Breast epithelium (tissue), 4 donors: ENCODE results near the gene STIM1. TPM values are rescaled to one million over a fixed set of nuclear protein-coding genes. Genes with fewer than 3 reads are reported as not detected.
A peak's percentile ranks its signal among the peaks of the same experiment; 100 is the strongest.
"Not testable (repeated sequence)": the region's sequence is repeated elsewhere in the genome, so short reads cannot be mapped to it uniquely, and the experiment has no call there.

ENCODE experiments used
- DNase-seq, 2 donors: peaks; one replicate each; pipeline ENCODE4 v3.0.0-alpha.2; 2019; ENCODE audit warnings: low spot score in 2 of 2
- H3K27ac ChIP-seq, 2 donors: fragments of 200-600 bp; sonication (generic) in 1 of 2; one replicate each; pipeline ENCODE4 v1.5.1; 2016 to 2019; ENCODE audit warnings: mild to moderate bottlenecking in 1 of 2
- H3K27me3 ChIP-seq, 2 donors: fragments of 200-600 bp; sonication (generic) in 1 of 2; one replicate each; pipeline versions ENCODE4 v1.5.1 to v1.6.0; 2017 to 2019; ENCODE audit warnings: control low read depth in 1 of 2, mild to moderate bottlenecking in 1 of 2
- H3K36me3 ChIP-seq: fragments of 200-600 bp; one replicate; pipeline ENCODE4 v1.5.1; 2019
- H3K4me1 ChIP-seq, 2 donors: fragments of 200-600 bp; sonication (generic); one replicate each; pipeline ENCODE4 v1.5.1; 2016 to 2019; ENCODE audit warnings: control low read depth in 1 of 2
- H3K4me3 ChIP-seq, 3 donors: fragments of 200-600 bp; sonication (generic); 1 replicate in 2 of 3; 2 replicates in 1 of 3; pipeline ENCODE4 v1.5.1; 2016 to 2019; ENCODE audit warnings: mild to moderate bottlenecking in 3 of 3, moderate library complexity in 2 of 3
- H3K9me3 ChIP-seq, 2 donors: fragments of 200-600 bp; sonication (generic) in 1 of 2; one replicate each; pipeline ENCODE4 v1.5.1; 2016 to 2019; ENCODE audit warnings: control low read depth in 1 of 2
- POLR2A ChIP-seq: fragments of 450-650 bp; IDR thresholded peaks from one replicate; pipeline ENCODE4 v1.6.1; 2016; ENCODE audit warnings: antibody characterized with exemption, mild to moderate bottlenecking, moderate library complexity
- POLR2AphosphoS5 ChIP-seq, 3 donors: sonication (generic); formaldehyde crosslinking; IDR thresholded peaks; one replicate each; pipeline ENCODE4 v1.6.1; 2017; ENCODE audit warnings: antibody characterized with exemption in 3 of 3
- intact Hi-C: fragments of 100-400 bp; cut with DNase I; formaldehyde crosslinking; loops from one replicate; pipeline ENCODE4 v1.15.1; 2023; ENCODE audit warnings: low total_unique reads
- total RNA-seq, 3 donors: library from RNA; depleted of rRNA; stranded (reverse); fragments of >200 nt; gene quantifications; one replicate each; pipeline ENCODE4 v1.1.0, GENCODE V29; 2016
- TF ChIP-seq, protein P1 (sequence below), 3 donors: fragments of 450-650 bp; IDR thresholded peaks; one replicate each; pipeline ENCODE4 v1.5.1; 2016 to 2017; ENCODE audit warnings: antibody characterized with exemption in 3 of 3, mild to moderate bottlenecking in 3 of 3, moderate library complexity in 3 of 3

Gene STIM1
- total RNA-seq, 3 donors from 2014 or later = 44.2 to 68.2 (median 47.9) TPM

DNA sequence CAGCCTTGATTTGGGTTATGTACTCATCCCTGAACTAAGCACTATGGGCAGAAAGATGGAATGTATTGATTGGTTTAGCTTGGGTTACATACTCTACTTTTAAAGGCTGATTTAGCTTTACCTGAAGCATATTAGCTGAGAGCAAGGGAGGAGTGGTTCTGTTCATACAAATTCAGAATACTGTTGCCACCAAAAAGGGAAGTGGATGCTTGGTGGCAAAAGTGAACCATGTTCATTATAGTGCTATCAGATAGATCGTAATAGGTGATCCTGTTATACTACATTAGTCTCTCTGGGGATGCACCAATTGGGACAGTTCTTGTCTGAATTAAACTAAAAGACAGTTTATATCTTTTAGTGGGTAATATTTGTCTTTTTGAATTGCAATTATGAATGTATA, 194.7 kb downstream of the STIM1 start:
- TF ChIP-seq POLR2A = no peak
- no peak for TF ChIP-seq POLR2AphosphoS5 (IDR thresholded peaks at IDR 0.05)
- TF ChIP-seq, protein P1, sequence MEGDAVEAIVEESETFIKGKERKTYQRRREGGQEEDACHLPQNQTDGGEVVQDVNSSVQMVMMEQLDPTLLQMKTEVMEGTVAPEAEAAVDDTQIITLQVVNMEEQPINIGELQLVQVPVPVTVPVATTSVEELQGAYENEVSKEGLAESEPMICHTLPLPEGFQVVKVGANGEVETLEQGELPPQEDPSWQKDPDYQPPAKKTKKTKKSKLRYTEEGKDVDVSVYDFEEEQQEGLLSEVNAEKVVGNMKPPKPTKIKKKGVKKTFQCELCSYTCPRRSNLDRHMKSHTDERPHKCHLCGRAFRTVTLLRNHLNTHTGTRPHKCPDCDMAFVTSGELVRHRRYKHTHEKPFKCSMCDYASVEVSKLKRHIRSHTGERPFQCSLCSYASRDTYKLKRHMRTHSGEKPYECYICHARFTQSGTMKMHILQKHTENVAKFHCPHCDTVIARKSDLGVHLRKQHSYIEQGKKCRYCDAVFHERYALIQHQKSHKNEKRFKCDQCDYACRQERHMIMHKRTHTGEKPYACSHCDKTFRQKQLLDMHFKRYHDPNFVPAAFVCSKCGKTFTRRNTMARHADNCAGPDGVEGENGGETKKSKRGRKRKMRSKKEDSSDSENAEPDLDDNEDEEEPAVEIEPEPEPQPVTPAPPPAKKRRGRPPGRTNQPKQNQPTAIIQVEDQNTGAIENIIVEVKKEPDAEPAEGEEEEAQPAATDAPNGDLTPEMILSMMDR (IDR thresholded peaks at IDR 0.05) = no peak
- peaks cover 0 to 3% of the 10 kb centered on the region in 2 donors for H3K4me1 ChIP-seq
- no peaks in the 10 kb centered on the region for H3K36me3 ChIP-seq
- no peaks in the 10 kb centered on the region for H3K9me3 ChIP-seq
- H3K27ac ChIP-seq = no peak overlapping the region
- H3K27me3 ChIP-seq = no peaks in the 10 kb centered on the region
- intact Hi-C loops = no loop called here
- H3K4me3 ChIP-seq = no peak overlapping the region
- no peak for DNase-seq

GRCh38 chr11:4053200-4053599, 197.7 kb downstream of the STIM1 start:
- DNase-seq, intact Hi-C loops, H3K4me1 ChIP-seq, H3K27ac ChIP-seq, H3K36me3 ChIP-seq, H3K27me3 ChIP-seq, H3K4me3 ChIP-seq, H3K9me3 ChIP-seq: not testable (repeated sequence)

DNA sequence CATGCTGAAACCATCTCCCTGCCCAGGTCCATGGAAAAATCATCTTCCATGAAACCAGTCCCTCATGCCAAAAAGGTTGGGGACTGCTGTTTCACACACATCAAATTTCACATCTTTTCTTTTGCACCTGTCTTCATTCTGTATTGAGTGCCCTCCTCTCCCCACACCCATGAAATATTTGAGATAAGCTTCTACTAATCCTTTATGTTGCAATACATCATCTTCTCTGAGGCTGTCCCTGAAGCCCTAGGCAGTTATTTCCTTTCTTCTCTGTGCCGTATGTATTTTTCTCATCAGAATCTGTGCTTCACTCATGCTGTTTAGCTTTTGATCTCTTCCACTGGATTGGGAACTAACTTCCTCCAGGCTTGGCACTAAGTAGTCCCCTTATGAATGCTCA, 199.2 kb downstream of the STIM1 start:
- Histone ChIP-seq H3K27me3 (no peaks in the 10 kb centered on the region), H3K36me3 (no peaks in the 10 kb centered on the region), H3K4me1 (no peaks in the 10 kb centered on the region), H3K4me3 (no peak overlapping the region), H3K9me3 (no peaks in the 10 kb centered on the region), H3K27ac (no peak overlapping the region)
- no peak for TF ChIP-seq POLR2A
- no peak for TF ChIP-seq POLR2AphosphoS5 (IDR thresholded peaks at IDR 0.05)
- no peak for DNase-seq
- intact Hi-C loops = no loop called here

DNA sequence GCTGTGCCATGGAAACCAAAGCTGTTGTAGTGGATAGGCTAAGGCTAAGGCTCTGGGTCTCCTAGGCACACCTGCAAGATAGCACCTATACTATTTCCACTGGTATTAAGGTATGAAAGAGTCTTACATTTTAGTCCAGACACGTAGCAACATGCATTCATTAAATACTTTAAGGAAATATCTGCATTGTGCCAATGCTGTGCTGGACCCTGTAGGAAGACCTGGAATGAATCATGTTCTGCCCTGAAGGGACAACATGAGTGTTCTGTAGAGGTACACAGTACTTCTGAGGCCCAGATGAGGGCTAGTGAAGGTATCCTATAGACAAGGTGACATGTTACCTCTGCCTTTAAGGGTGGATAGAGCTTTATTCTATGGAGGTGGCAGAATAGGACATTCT, 204.0 kb downstream of the STIM1 start:
- peak overlapping the region in 1 of 2 donors; percentile 10 for H3K27ac ChIP-seq
- no peaks in the 10 kb centered on the region for H3K9me3 ChIP-seq
- no peak overlapping the region for H3K4me3 ChIP-seq
- H3K36me3 ChIP-seq = no peaks in the 10 kb centered on the region
- no peak for DNase-seq
- intact Hi-C loops = no loop called here
- H3K4me1 ChIP-seq = no peaks in the 10 kb centered on the region
- TF ChIP-seq, protein P1 (IDR thresholded peaks at IDR 0.05) = no peak
- no peak for TF ChIP-seq POLR2AphosphoS5 (IDR thresholded peaks at IDR 0.05)
- no peak for TF ChIP-seq POLR2A
- no peaks in the 10 kb centered on the region for H3K27me3 ChIP-seq

DNA sequence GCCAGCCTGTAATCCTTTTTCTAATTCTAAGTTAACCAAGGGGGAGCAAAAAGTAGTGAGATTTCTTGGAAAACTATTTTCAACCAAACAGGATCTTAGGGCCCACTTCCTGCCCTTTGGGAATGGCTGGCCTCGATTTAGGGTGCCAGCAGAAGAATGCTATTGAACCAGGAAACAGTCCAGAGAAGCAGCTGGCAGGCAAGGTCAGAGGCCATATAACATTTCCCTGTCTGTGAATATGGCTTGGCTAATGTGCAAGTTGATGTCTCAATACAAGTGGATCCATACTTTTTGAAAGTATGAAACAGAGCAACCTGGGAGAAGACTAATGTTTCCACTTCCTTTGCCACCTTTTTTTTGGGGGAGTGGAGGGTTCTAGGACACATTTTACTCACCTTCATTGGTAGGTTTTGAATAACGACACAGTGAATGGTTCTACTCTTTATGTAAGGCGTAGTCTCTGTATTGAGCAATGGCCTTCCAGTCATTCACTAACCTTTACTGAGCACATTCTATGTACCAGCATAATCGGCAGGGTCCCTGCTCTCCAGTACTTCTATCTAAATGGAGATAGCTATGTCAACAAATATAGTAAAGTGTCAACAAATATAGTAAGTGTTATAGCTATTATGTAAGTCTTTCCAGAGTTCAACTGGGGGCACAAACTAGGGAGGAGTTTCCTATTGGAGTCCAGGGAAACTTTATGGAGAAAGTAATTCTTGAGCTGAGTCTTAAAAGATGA, 204.9 kb downstream of the STIM1 start:
- Histone ChIP-seq H3K27me3 (no peaks in the 10 kb centered on the region), H3K9me3 (no peaks in the 10 kb centered on the region), H3K4me1 (no peaks in the 10 kb centered on the region), H3K4me3 (no peak overlapping the region), H3K36me3 (no peaks in the 10 kb centered on the region), H3K27ac (peak overlapping the region in 1 of 2 donors; percentile 10)
- intact Hi-C loops = loop anchor here (2.0 kb wide), 1 partner anchor 18 kb away; no protein-coding TSS in a partner anchor
- DNase-seq = no peak
- TF ChIP-seq POLR2AphosphoS5 (IDR thresholded peaks at IDR 0.05) = no peak
- no peak for TF ChIP-seq POLR2A
- TF ChIP-seq, protein P1 (IDR thresholded peaks at IDR 0.05) = no peak

GRCh38 chr11:4061700-4062099, 206.2 kb downstream of the STIM1 start:
- no peak overlapping the region for H3K4me3 ChIP-seq
- intact Hi-C loops = loop anchor here (2.0 kb wide), 1 partner anchor 17 kb away; no protein-coding TSS in a partner anchor
- no peak for DNase-seq
- no peaks in the 10 kb centered on the region for H3K4me1 ChIP-seq
- H3K9me3 ChIP-seq = no peaks in the 10 kb centered on the region
- H3K27ac ChIP-seq = no peak overlapping the region
- H3K36me3 ChIP-seq = no peaks in the 10 kb centered on the region
- TF ChIP-seq POLR2A (no peak), POLR2AphosphoS5 (IDR thresholded peaks at IDR 0.05) (no peak)
- TF ChIP-seq, protein P1 (IDR thresholded peaks at IDR 0.05) = no peak
- H3K27me3 ChIP-seq = no peaks in the 10 kb centered on the region
